NAMALWA (cell line): ENCODE measurements around the gene MYLK.

Experiments
- DNase-seq: peaks from one replicate; pipeline ENCODE4 v3.0.0-alpha.2; 2015; ENCODE audit warnings: low spot score

MYLK gene

DNA sequence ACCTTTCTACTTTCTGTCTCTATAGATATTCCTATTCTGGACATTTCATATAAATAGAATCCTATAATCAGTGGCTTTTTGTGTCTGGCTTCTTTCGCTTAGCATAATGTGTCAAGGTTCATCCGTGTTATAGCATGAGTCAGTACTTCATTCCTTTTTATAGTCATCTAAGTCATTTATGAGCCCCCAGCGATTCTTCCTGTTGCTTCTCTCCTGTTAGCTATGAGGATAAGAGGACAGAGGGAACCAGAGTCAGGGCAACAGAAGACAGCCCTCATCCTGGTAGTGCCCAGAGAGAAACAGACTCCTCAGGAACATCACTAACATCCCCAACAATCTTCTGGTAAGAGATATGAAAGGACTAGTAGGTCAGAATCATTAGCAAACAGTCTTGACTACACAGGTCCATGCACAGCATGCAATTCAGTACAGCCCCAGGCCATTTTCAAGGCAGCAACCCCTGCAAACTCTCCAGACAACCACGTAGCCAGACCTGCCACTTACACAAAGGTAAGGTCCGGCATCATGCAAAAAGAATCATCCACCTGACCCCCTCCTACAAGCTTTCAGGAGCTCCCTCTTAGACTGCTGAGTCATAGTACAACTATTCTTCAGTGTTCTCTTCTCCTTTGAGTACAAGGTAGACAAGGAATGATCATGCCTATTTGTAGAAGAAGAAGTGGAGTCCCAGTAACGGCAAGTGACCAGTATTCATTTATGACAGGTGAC, 91.5 kb downstream of the MYLK start:
- DNase-seq: no peak

DNA sequence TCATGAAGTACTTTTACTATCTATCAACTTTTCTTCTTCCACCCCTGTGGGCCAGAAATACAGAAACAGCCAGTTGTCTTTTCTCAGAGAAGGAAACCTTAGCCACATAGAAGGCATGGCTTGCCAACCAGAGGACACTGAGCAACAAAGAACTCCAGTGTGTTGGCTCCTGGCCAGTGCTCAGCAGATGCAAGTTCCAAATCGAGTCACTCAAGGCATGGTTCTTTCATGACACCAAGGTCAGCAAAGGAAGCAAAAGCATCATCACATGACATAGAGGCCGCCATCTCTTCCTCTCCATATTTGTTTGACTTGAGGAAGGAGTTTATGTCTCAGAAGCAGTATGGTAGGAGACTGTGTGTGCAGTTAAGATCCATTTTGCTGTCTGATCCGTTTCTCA, 92.2 kb downstream of the MYLK start:
- DNase-seq: no peak

DNA sequence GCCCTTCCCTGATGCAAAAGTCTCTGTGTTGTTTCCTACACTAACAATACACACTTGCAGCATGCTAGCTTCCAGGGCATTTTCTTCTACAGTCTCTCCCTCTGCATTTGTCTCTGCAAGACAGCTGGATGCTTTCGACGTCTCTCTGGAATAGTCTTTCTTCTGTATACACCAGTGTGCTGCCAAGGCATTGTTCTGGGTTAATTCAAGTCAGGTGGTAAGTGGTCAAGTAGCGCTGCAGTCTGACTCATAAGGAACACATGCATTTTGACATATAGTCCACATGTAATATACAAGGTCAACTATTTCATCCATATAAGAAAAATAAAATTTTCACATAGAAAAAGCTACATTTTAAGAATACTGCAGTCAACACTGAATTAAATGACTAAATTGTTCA, 92.7 kb downstream of the MYLK start:
- DNase-seq: no peak

DNA sequence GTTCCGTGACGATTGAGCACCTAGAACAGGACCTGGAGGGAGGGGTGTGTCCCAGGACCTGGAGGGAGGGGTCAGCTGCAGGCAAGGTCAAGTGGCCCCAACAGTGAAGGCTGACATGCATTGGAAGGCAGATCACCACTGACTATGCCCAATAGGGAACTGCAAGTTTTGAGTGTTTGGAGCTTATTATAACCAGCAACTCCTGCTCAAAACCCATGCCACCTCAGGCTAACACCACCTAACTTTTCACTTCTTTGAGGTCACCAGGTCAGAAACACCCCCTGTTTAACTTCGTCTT, 93.1 kb downstream of the MYLK start:
- DNase-seq: no peak

DNA sequence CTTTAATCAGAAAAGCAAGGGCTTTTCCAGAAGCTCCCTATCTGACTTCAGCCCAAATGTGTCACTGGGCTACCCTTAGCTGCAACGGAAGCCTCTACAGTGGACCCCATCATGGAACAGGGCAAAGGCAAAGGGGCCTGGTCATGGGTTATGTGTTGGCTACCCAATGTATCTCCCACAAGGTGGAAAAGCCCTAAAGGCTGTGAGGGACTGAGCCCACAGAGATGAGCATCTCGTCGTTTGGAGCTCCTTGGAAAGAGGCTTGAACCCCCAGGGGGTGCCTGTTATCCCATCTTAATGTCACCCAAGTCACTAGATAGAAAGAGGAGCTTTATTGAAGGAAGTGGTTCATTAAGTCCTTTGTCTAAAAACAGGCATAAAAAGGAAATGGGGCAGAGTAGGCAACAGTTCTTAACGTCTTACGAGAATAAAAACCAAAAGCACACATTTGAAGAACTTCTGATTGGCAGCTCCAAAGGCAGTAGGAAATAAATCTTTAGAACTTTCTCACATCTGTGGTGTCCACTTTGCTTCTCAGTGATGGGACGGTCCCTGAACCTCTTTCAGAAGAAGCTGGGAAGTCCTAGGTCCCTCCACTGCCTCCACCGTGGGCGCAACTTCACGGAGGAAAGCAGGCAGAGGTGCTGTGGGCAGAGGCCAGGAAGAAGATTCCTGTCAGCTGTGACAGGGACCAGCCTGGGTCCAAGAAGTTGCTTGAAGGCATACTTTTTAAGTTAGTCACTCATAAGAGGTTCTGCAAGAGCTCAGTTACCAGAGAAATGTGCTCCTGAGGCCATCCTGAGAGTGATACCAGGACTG, 93.7 kb downstream of the MYLK start:
- no peak for DNase-seq

DNA sequence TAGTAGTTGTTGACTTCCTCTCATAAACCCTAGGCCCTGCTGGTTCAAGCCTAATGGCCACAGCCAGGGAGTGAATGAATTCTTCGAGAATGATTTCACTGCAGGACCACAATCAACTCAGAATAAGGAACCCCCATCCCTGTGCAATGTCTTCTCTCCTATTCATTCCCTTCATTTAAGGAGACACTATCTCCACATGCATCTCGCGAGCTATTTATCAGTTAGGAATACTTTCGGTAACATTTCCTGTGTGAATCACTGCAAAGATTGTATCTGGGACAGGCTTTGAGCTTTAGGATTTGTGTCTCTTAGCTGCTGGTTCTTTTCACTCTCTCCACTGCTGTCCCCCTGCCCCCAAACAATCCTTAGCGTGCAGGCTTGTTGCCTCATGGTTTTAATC, 94.4 kb downstream of the MYLK start:
- DNase-seq: no peak

DNA sequence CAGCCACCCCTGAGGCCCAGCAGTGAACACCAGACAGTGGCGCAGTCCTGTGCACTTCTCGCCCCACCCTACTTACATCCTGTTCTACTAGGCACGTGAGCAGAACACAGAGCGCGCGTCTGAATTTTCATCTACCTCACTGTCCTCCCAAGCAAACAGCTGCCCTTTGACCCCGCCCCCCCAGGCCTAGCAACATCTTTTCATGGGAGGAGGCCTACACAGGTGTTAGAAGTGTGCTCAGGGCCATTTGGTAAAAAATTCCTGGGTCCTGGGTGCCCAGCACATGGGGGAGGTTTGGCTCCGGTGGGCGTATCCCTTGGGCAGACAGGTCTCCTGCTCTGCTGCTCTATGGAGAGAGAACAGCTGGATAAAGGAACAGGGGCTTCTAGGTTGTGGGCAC, 95.0 kb downstream of the MYLK start:
- no peak for DNase-seq

DNA sequence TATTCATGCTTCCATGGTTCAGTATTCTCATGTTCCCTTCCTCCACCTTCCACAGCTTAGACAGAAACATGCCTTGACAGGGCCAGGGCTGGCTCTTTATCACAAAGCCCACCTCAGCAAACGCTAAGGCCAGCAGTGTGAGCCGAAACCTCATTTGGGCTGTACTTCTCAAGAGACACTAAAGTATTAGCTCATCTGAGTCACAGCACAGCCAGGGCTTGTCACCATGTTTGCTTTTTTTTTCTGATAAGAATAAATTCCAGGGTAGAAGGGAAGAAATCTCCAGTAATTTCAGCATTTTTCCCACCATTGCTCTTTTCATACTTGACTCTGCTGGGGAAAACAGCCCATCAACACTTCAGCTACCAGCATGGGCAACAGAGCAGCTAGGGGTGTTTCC, 95.4 kb downstream of the MYLK start:
- DNase-seq: no peak

DNA sequence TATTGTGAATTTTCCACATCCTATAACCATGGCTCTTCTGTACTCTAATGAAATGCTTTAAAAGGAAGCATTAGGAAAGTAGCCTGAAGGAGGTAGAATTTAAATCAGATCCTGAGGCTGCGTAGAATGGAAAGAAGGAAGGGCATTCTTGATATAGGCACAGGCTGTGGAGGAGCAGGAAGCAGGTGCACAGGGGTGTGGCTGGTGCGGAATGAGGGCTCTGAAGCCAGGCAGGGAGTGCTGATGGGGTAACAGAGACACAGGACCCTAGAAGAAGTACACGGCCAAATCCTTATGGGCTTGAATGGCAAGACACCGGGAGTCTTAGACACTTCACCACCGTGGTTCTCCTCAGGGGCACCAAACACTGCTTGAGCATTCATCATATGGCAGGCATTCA, 97.0 kb downstream of the MYLK start:
- DNase-seq: no peak

DNA sequence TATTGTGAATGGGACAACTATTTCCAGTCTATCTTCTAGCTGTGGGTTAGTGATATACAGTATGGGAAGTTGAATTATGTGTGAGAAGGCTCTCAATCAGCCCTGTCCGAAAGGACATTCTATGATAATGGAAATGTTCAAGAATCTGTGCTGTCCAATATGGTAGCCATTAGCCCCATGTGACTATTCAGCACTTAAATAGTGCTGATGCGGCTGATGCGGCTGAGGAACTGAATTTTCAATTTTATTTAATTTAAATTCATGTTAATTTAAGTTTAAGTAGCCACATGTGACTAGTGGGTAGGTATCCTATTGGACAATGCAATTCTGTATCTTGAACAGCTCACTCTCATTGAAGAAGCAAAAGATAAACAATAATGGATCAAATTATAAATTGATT, 98.5 kb downstream of the MYLK start:
- no peak for DNase-seq

DNA sequence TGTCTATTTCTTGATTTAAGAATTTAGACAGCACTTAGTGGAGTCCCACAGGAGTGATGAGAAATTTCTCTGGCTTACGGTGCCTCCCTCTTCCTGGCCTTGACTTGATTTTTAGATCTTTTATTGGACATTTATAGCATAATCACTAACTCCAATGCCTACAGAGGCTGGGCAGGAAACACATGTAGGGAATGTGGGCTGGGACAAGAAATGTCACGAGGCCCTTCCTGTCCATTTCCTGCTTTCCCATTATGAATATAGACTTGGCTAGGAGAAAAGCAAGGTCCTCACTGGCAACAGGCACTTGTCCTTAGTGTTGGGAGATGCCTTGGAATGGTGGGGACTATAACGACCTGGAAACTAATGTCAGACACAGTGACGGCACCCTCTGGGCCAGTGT, 100.3 kb downstream of the MYLK start:
- no peak for DNase-seq

DNA sequence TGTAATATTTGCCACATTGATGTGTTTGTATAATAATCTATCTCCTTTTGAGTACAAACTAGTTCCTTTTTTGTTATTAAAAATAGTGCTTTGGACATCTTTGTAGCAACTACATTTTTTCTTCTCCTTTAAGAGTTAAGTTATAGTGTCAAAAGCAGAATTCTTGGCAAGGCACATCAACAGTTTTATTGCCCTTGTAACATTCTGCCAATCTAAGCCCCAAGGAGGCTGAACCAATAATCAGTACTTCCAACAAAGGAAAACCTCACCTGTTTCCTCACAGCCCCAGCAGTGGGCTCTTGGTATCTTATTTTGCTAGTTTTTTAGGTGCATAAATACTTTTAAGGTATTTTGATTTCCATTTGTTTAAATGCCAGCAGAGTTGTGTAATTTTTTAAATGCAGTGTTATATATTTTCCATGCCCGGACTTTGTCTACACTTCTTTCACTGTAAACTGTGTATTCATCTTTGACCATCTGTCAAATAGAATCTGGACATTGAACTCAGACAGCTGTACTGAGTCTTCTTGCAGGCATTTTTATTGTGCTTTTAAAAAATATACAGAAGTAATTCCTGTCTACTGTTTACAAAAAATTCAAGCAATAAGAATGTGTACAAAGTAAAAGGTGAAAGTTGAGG, 101.0 kb downstream of the MYLK start:
- DNase-seq: no peak

DNA sequence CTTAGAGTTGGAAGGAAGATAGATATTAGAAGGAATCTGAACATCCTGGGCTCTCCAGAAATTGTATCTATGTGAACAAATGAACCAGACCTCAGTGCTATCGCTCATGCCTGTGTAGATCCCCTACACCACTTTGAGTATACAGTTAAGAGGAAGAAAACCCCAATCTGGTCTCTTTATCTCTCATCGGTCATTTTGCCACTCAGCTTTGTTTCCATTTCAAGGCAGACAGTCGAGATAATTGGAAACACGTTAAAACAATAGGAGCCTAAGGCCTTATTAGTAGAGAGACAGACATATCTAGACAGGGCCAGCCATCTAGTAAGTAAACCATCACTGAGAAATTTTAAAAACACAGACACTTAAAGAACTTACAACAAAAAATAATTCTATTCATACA, 101.6 kb downstream of the MYLK start:
- no peak for DNase-seq

DNA sequence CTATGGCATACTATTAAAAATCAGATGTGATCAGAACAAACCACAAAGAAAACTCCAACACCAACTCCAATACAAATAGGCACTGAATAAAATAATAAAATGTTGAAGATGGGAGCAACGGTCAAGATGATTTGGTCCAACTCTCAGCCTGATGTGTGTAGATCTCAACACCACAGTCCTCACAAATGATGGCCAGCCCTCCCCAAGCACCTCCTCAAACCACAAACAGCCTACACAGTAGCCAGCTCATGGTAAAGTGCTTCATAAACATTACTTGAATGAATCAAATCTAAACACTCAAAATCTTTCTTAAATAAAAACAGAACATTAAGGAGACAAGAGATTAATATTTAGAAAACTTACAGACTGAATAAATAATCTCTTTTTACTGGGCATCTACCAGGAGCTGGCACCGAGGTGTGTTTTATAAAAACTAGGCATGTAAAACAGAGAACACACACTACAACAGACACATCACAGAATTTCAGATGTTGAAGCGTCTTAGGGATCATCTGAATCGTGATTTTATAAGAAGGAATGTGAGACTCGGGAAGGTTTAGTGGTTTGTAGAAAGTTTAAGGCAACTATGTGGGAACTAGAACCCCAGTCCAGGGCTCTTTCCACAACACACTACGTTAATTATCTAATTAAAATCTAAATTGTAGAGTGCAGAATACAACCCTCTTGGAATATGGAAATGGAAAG, 102.4 kb downstream of the MYLK start:
- no peak for DNase-seq

DNA sequence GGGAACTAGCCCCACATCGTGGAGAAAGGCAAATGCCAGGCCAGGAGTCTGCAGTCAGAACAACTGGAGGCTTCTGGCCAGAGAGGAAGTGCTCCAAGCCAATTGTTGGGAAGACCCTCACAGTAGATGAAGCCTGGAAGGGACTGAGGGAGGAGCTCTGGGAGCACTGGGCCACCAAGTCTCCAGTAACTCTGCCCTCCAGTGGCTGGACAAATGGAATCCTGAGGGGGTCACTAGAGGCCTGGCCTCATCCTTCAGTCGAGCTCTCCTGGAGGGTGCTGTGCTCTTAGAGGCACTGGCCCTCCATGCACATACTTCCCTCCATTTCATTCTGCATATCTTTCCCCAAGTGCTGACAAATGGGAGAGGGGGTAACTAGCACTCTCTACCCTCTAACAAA, 103.0 kb downstream of the MYLK start:
- DNase-seq: no peak

DNA sequence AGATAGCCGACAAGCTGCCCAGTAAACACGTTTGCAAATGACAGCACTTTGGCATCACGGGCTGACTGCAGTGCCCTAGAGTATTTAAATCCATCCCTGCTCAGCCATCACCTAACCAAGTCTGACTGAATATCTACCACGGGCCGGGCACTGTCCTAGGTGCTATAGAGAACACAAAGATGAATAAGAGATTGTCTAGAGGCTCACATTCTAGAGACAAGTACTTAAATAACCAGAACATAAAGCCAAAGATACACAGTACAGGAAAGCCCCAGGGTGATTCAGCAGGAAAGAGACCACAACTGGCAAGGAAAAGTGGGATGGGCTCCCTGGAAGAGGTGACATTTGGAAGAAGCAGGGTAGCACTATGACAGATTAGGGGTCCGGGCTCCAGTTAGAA, 103.5 kb downstream of the MYLK start:
- no peak for DNase-seq

DNA sequence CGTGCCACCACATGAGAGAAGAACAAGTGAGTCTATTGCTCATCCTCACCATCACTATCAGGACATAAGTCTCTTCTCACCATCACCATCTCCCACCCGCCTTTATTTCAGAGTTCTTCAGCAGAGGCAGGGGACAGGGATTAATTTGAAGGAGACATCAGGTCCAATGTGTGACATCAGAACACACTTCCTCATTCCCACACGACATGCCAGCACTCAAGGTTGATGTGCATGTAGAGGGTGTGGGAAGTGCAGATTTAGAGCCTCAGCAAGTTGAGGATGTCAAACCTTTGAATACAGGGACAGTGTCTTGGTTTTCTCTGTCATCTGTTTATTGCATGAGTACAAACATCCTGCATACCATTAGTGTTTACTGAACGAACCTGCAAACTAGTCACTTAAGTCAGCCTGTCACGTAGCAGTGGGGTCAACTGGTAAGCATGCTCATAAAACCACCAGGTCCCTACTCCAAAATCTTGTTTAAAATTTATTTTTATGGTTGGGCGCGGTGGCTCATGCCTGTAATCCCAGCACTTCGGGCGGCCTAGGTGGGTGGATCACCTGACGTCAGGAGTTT, 104.4 kb downstream of the MYLK start:
- no peak for DNase-seq

DNA sequence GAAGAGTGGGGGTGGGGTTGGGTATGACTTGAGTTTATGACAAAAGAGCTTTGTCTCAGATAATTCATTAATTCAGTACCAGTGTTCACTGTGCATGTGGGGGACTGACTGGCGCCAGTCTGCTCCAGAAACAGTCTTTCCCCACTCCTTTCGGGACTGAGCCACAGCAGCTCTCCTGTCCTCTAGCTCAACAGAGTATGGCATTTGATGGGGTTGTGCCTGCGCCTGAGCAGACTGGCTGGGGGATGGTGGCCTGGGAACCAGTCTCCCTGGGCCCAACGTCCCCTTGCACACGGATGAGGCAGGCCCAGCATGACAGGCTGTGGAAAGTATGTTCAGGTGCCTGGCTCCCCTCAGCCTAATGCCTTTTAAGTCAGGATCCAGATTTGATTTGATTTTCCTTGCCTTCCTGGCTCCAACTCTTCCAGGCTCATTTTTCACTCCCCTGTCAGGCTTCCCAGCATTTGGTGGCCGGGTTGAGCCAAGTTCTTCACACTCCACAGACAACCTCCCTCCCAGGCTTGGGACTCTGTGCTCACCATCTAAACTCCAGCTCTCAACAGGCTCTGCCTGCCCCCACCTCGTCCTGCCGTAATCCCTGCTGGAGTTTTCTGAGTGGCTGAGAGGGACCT, 105.0 kb downstream of the MYLK start:
- DNase-seq: no peak

DNA sequence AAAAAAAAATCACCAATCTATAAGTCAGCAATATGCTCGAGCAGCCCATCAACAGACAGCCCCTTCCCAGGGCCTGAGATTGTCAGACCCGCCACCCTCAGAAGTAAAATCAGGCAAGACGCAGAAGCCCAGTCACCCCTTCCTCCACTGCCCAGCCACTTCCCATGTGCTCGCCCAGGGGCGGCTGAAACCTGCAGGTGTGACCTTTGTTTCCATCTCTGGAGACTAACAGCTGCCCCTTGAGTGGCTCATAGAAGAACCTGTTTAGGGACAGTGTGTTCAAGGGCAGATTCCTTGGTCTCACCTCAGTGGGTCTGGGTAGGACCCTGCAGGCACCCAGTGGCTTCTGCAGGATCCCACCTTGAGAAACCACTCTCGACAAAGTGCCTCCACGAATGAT, 105.6 kb downstream of the MYLK start:
- no peak for DNase-seq

DNA sequence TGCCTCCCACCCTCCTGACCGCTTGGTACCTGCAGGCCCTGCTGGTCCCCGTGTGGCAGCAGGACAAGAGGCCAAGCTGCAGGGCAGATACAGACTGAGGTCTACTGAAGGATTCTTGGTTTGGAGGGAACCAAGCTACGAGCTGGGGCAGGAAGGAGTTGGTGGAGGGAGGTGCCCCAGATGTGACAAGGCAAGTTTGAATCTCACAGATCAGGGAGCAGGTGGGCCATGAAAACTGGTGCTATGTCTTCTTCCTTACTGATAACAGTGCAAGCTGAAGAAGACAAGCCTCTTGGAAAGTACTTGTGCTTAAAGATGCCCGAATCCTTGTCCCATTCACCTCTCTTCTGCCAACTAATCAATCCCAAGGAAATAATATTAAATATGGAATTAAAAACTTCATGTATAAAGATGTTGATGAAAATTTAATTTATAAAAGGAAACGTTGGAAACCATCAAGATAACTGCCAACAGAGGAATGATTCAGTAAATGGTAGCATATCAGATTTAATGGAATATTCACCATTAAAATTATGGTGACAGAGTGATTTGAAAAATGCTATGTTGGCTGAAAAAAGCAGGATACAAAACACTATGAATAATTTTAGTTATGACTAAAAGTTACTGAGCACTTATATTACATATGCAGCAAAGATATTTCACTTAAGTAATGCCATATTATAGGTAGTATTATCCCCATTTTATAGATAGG, 107.9 kb downstream of the MYLK start:
- DNase-seq: no peak

DNA sequence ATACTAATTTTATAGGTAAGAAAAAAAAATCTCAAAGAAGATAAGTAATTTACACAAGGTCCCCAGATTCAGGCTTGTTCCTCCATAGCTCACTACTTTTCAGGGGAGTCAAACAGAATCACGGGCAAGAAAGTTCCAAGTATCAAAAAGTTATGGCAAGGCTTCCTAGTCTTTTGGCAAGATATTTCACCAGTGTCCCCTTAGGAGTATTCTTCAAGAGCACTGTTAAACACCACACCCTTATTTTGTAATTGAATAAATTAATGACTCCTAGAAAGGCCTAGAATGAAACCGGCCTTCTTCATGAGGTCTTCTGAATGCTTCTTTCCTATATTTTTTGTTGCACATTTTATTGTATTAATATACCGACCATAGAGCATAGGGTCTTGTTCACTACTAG, 109.7 kb downstream of the MYLK start:
- no peak for DNase-seq
